Activated gamma-delta T cell (primary cell): Measurements from ENCODE around the gene DOCK9.
"Not testable (repeated sequence)": the region's sequence is repeated elsewhere in the genome, so short reads cannot be mapped to it uniquely, and the experiment has no call there.

Experiments used
- DNase-seq: peaks from one replicate; lab custom pipeline; 2025; lab: John Stamatoyannopoulos, UW

The DOCK9 gene

GRCh38 chr13:98822225-98822606 is 155.6 kb downstream of the DOCK9 start:
- no peak for DNase-seq

GRCh38 chr13:98821372-98822224 is 156.3 kb downstream of the DOCK9 start:
- no peak for DNase-seq

GRCh38 chr13:98820744-98821371 is 157.0 kb downstream of the DOCK9 start:
- DNase-seq = no peak

- DNase-seq = no peak
Measured at GRCh38 chr13:98820300-98820699, 157.6 kb downstream of the DOCK9 start.

GRCh38 chr13:98819382-98820010 is 158.4 kb downstream of the DOCK9 start:
- DNase-seq = no peak

- DNase-seq = no peak
Measured at GRCh38 chr13:98816406-98816805, 161.5 kb downstream of the DOCK9 start.

GRCh38 chr13:98813993-98814392 is 163.9 kb downstream of the DOCK9 start:
- no peak for DNase-seq

- not testable (repeated sequence) for DNase-seq
Measured at GRCh38 chr13:98812186-98812790, 165.6 kb downstream of the DOCK9 start.

GRCh38 chr13:98810746-98811145 is 167.1 kb downstream of the DOCK9 start:
- DNase-seq = no peak

- DNase-seq = no peak
Measured at GRCh38 chr13:98809345-98809777, 168.5 kb downstream of the DOCK9 start.

- DNase-seq = no peak
Measured at GRCh38 chr13:98807774-98808173, 170.1 kb downstream of the DOCK9 start.

- no peak for DNase-seq
Measured at GRCh38 chr13:98804336-98804855, 173.5 kb downstream of the DOCK9 start.

- DNase-seq = no peak
Measured at GRCh38 chr13:98803921-98804320, 173.9 kb downstream of the DOCK9 start.

GRCh38 chr13:98803111-98803561 is 174.7 kb downstream of the DOCK9 start:
- no peak for DNase-seq

- no peak for DNase-seq
Measured at GRCh38 chr13:98802559-98802958, 175.3 kb downstream of the DOCK9 start.

- DNase-seq = no peak
Measured at GRCh38 chr13:98801626-98802418, 176.0 kb downstream of the DOCK9 start.

- DNase-seq = no peak
Measured at GRCh38 chr13:98800078-98800477, 177.8 kb downstream of the DOCK9 start.

- no peak for DNase-seq
Measured at GRCh38 chr13:98798849-98799645, 178.8 kb downstream of the DOCK9 start.

GRCh38 chr13:98797456-98797855 is 180.4 kb downstream of the DOCK9 start:
- no peak for DNase-seq

- no peak for DNase-seq
Measured at GRCh38 chr13:98796798-98797197, 181.1 kb downstream of the DOCK9 start.
